ENCODE results near the gene USP21. TPM values are rescaled to one million over a fixed set of nuclear protein-coding genes. Genes with fewer than 3 reads are reported as not detected.

Gene USP21
- total RNA-seq, 1 experiment from 2014 or later, result 41.9 TPM

DNA sequence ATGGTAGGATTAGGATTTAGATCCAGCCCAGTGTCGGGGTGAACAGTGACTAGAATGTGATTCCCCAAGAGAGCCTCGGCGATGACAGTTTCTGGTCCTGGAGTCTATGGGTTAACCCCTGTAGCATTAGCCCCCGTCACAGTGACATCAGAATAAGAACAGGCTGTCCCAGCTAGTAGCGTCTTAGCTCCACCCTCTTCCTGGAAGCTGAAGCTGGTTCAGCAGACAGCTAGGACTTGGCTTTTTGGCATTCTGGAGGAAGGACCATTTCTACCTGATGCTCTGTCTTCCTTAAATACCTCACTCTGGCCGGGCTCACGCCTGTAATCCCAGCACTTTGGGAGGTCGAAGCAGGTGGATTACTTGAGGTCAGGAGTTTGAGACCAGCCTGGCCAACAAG lies 47.9 kb downstream of the USP21 start:
- intact Hi-C loops (cut with micrococcal nuclease; ENCODE audit: unreplicated experiment) (no loop called here), in situ Hi-C loops (cut with HindIII; ENCODE audit: low pct_unique_long_range_greater_than_20kb, low sequenced_read_pairs) (loop anchor here (25.0 kb wide), 1 partner anchor 180 kb away; no protein-coding TSS in a partner anchor)
- DNase-seq (ENCODE audit: low read depth, low spot score), result no peak

GRCh38 chr1:161209790-161210409 lies 50.6 kb downstream of the USP21 start:
- Histone ChIP-seq H3K4me3 (ENCODE audit: low read depth in 2 of 2, low read length in 2 of 2) (no peak overlapping the region), H3K27ac (ENCODE audit: low read length) (no peak overlapping the region), H3K9me3 (ENCODE audit: control insufficient read depth, insufficient read depth, low read depth, low read length) (no peaks in the 10 kb centered on the region), H3K27me3 (ENCODE audit: control insufficient read depth, insufficient read depth, low read length) (no peaks in the 10 kb centered on the region), H3K4me1 (ENCODE audit: control insufficient read depth, insufficient read depth, low read length) (no peaks in the 10 kb centered on the region), H3K36me3 (ENCODE audit: control insufficient read depth, insufficient read depth, low read length) (peaks cover 34% of the 10 kb centered on the region)
- CTCF ChIA-PET, result no interaction called here
- intact Hi-C loops (cut with micrococcal nuclease; ENCODE audit: unreplicated experiment), result no loop called here
- ATAC-seq, result peak; percentile 95
- TF ChIP-seq POLR2AphosphoS5 (IDR thresholded peaks at IDR 0.05; ENCODE audit: low read depth, low read length), result no peak
- TF ChIP-seq, protein P1, sequence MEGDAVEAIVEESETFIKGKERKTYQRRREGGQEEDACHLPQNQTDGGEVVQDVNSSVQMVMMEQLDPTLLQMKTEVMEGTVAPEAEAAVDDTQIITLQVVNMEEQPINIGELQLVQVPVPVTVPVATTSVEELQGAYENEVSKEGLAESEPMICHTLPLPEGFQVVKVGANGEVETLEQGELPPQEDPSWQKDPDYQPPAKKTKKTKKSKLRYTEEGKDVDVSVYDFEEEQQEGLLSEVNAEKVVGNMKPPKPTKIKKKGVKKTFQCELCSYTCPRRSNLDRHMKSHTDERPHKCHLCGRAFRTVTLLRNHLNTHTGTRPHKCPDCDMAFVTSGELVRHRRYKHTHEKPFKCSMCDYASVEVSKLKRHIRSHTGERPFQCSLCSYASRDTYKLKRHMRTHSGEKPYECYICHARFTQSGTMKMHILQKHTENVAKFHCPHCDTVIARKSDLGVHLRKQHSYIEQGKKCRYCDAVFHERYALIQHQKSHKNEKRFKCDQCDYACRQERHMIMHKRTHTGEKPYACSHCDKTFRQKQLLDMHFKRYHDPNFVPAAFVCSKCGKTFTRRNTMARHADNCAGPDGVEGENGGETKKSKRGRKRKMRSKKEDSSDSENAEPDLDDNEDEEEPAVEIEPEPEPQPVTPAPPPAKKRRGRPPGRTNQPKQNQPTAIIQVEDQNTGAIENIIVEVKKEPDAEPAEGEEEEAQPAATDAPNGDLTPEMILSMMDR (IDR thresholded peaks at IDR 0.05), result peak; percentile 94
- POLR2A ChIA-PET, result no interaction called here
- in situ Hi-C loops (cut with HindIII; ENCODE audit: low pct_unique_long_range_greater_than_20kb, low sequenced_read_pairs), result loop anchor here (25.0 kb wide), 1 partner anchor 177 kb away; no protein-coding TSS in a partner anchor
- TSS peak; percentile 28 for BruUV-seq (replicated peaks)
- peak; percentile 51 for DNase-seq (ENCODE audit: low read depth, low spot score)

More for the DNA sequence above, 47.9 kb downstream of the USP21 start:
- no peak overlapping the region for H3K4me3 ChIP-seq (ENCODE audit: low read depth in 2 of 2, low read length in 2 of 2)
- no TSS peak for BruUV-seq (replicated peaks)
- no peak overlapping the region for H3K27ac ChIP-seq (ENCODE audit: low read length)
- ChIA-PET CTCF (no interaction called here), POLR2A (no interaction called here)
- no peaks in the 10 kb centered on the region for H3K9me3 ChIP-seq (ENCODE audit: control insufficient read depth, insufficient read depth, low read depth, low read length)
- no peaks in the 10 kb centered on the region for H3K4me1 ChIP-seq (ENCODE audit: control insufficient read depth, insufficient read depth, low read length)
- no peak for TF ChIP-seq SIN3A (IDR thresholded peaks at IDR 0.05; ENCODE audit: borderline replicate concordance, insufficient read depth, low read depth, low read length)
- TF ChIP-seq REST (IDR thresholded peaks at IDR 0.05; ENCODE audit: insufficient read depth in 1 of 2, low read depth in 2 of 2, low read length in 1 of 2), result no peak
- no peak for TF ChIP-seq TCF7L2 (IDR thresholded peaks at IDR 0.05; ENCODE audit: low read depth, low read length)
- TF ChIP-seq POLR2AphosphoS5 (IDR thresholded peaks at IDR 0.05; ENCODE audit: low read depth, low read length), result no peak
- TF ChIP-seq, protein P1 (IDR thresholded peaks at IDR 0.05), result no peak
- H3K36me3 ChIP-seq (ENCODE audit: control insufficient read depth, insufficient read depth, low read length), result peaks cover 26% of the 10 kb centered on the region
- ATAC-seq, result no peak
- H3K27me3 ChIP-seq (ENCODE audit: control insufficient read depth, insufficient read depth, low read length), result no peaks in the 10 kb centered on the region

All from Panc1 (cell line).